Endodermal cell (in vitro differentiated cells): ENCODE results near the gene ME3. TPM values are rescaled to one million over a fixed set of nuclear protein-coding genes. Genes with fewer than 3 reads are reported as not detected.

Experiments
- DNase-seq: peaks from one replicate; pipeline ENCODE4 v3.0.0-alpha.2; 2017
- H3K27ac ChIP-seq: 2 replicates; pipeline ENCODE4 v1.5.1; 2013; ENCODE audit warnings: mild to moderate bottlenecking, low read depth, low read length, moderate library complexity
- H3K27me3 ChIP-seq: 2 replicates; pipeline ENCODE4 v1.6.1; 2013; ENCODE audit warnings: mild to moderate bottlenecking, low read length, moderate library complexity; ENCODE audit not compliant: insufficient read depth, control insufficient read depth, poor library complexity, severe bottlenecking
- H3K36me3 ChIP-seq: 2 replicates; pipeline ENCODE4 v1.7.0; 2013; ENCODE audit warnings: mild to moderate bottlenecking, low read length, moderate library complexity; ENCODE audit not compliant: control insufficient read depth, insufficient read depth
- H3K4me1 ChIP-seq: one replicate; pipeline ENCODE4 v1.7.0; 2013; ENCODE audit warnings: low read length; ENCODE audit not compliant: control insufficient read depth, insufficient read depth
- H3K4me3 ChIP-seq: 2 replicates; pipeline ENCODE4 v1.5.1; 2013; ENCODE audit warnings: mild to moderate bottlenecking, low read length, moderate library complexity
- H3K9ac ChIP-seq: 2 replicates; pipeline ENCODE4 v1.6.1; 2013; ENCODE audit warnings: mild to moderate bottlenecking, low read length, moderate library complexity; ENCODE audit not compliant: poor library complexity, severe bottlenecking; ENCODE audit errors: extremely low read depth
- H3K9me3 ChIP-seq: 2 replicates; pipeline ENCODE4 v1.6.1; 2013; ENCODE audit warnings: mild to moderate bottlenecking, low read length, moderate library complexity; ENCODE audit not compliant: control insufficient read depth
- H3K27ac Mint-ChIP-seq: 2 replicates; pipeline ENCODE4 v1.8.0; 2020; ENCODE audit warnings: mixed read lengths
- H3K27me3 Mint-ChIP-seq: 2 replicates; pipeline ENCODE4 v1.8.0; 2021; ENCODE audit warnings: mild to moderate bottlenecking, mixed read lengths; ENCODE audit not compliant: insufficient read depth
- H3K36me3 Mint-ChIP-seq: 2 replicates; pipeline ENCODE4 v1.8.0; 2020; ENCODE audit warnings: low read depth, mixed read lengths
- H3K4me1 Mint-ChIP-seq: 2 replicates; pipeline ENCODE4 v1.8.0; 2020; ENCODE audit warnings: mixed read lengths
- H3K4me3 Mint-ChIP-seq: 2 replicates; pipeline ENCODE4 v1.8.0; 2020; ENCODE audit warnings: mild to moderate bottlenecking, moderate library complexity, mixed read lengths
- H3K9me3 Mint-ChIP-seq: 2 replicates; pipeline ENCODE4 v1.8.0; 2020; ENCODE audit warnings: mild to moderate bottlenecking, mixed read lengths
- WGBS, 2 experiments: methylation state at CpG; one replicate each; pipeline versions ENCODE4 v1.1.5 to v1.1.7; 2013; ENCODE audit warnings: missing lambda C conversion rate in 2 of 2, mixed read lengths in 1 of 2; ENCODE audit not compliant: insufficient coverage in 1 of 2, insufficient read length in 1 of 2; 5-methylcytosine and 5-hydroxymethylcytosine counted together
- total RNA-seq, 2 donors: library from RNA; stranded (reverse); fragmentation: NEBNext Ultra II Directional in 1 of 2; extraction: Animal tissue kit (Norgen Biotek cat#: 25700) in 1 of 2; gene quantifications; 2 replicates in 1 of 2; 3 replicates in 1 of 2; pipeline ENCODE4 v1.2.1, GENCODE V29; 2021
- TF ChIP-seq, protein P1 (sequence below): fragments of 200-600 bp; sonication (generic); conservative IDR thresholded peaks from 2 replicates; pipeline ENCODE4 v1.5.0; 2021; ENCODE audit warnings: antibody characterized with exemption, mild to moderate bottlenecking

The ME3 gene
- total RNA-seq, 2 donors from 2014 or later: 1.2 to 1.3 TPM

DNA sequence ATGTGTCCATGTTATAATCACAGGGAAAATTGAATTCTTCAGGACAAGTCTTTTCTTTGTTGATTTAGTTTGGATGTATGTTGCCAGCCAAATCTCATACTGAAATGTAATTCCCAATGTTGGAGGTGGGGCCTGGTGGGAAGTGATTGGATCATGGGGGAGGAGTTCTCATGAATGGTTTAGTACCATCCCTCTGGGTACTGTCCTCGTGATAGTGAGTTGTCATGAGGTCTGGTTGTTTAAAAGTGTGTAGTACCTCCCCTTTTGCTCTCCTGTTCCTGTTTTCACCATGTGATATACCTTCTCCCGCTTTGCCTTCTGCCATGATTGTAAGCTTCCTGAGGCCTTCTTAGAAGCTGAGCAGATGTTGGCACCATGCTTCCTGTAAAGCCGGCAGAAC is 197.4 kb downstream of the ME3 start:
- WGBS, 2 experiments: 92 to 100% methylated on average over 1 to 3 of the region's 3 CpGs
- peaks cover 46% of the 10 kb centered on the region for H3K36me3 Mint-ChIP-seq
- Histone ChIP-seq H3K36me3 (peaks cover 40% of the 10 kb centered on the region), H3K4me1 (no peaks in the 10 kb centered on the region), H3K9ac (no peak overlapping the region), H3K27me3 (no peaks in the 10 kb centered on the region), H3K9me3 (peaks cover 15% of the 10 kb centered on the region), H3K4me3 (no peak overlapping the region), H3K27ac (no peak overlapping the region)
- H3K27ac Mint-ChIP-seq: no peak overlapping the region
- H3K4me3 Mint-ChIP-seq: no peak overlapping the region
- H3K4me1 Mint-ChIP-seq: peaks cover 21% of the 10 kb centered on the region
- TF ChIP-seq, protein P1, sequence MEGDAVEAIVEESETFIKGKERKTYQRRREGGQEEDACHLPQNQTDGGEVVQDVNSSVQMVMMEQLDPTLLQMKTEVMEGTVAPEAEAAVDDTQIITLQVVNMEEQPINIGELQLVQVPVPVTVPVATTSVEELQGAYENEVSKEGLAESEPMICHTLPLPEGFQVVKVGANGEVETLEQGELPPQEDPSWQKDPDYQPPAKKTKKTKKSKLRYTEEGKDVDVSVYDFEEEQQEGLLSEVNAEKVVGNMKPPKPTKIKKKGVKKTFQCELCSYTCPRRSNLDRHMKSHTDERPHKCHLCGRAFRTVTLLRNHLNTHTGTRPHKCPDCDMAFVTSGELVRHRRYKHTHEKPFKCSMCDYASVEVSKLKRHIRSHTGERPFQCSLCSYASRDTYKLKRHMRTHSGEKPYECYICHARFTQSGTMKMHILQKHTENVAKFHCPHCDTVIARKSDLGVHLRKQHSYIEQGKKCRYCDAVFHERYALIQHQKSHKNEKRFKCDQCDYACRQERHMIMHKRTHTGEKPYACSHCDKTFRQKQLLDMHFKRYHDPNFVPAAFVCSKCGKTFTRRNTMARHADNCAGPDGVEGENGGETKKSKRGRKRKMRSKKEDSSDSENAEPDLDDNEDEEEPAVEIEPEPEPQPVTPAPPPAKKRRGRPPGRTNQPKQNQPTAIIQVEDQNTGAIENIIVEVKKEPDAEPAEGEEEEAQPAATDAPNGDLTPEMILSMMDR: no peak
- DNase-seq: no peak
- peaks cover 4% of the 10 kb centered on the region for H3K9me3 Mint-ChIP-seq
- H3K27me3 Mint-ChIP-seq: no peaks in the 10 kb centered on the region

DNA sequence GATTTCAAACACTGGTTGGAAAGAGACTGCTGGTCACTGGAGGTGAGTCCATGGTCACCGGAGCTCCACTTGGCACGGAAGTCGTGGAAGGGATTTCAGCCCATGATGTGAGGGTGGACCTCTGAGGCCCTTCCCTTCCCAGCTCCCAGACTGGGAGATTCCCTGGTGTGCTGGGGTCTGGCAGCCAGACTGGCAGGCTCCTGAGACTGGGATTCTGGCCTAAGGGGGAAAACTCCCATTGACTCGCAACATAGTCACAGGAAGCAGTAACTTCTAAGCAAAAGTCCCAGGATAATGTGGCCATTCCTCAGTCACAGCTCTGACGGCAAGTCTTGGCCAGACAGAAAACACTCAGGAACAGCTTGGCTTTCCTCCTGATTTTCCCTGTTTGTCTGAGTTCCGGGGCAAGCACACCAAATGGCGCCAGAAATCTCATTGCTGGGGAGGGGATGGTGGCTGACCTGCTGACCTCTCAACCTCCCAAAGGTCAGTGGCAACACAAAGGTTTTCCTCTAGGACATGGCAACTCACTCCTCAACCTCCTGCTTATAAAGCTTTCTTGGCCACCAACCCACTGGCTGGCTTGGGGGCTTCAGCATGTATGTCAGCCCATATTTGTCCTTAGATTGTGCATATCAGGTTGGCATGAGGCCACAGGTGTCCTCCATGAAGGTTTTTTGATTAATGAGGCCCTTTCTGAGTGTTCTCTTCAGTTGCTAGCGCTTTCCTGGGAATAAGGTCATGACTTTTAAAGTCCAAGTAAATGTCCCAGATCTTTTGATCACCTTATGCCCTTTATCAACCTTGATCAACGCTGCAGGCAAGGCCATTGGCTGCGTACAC is 198.2 kb downstream of the ME3 start:
- no peaks in the 10 kb centered on the region for H3K27me3 ChIP-seq
- H3K9ac ChIP-seq: no peak overlapping the region
- H3K9me3 ChIP-seq: peaks cover 15% of the 10 kb centered on the region
- peaks cover 46% of the 10 kb centered on the region for H3K36me3 Mint-ChIP-seq
- no peak overlapping the region for H3K4me3 ChIP-seq
- no peaks in the 10 kb centered on the region for H3K4me1 ChIP-seq
- H3K36me3 ChIP-seq: peaks cover 47% of the 10 kb centered on the region
- no peak overlapping the region for H3K27ac Mint-ChIP-seq
- H3K4me3 Mint-ChIP-seq: no peak overlapping the region
- WGBS, 2 experiments: 93 to 97% methylated on average over 6 to 10 of the region's 10 CpGs
- peaks cover 4% of the 10 kb centered on the region for H3K9me3 Mint-ChIP-seq
- H3K27me3 Mint-ChIP-seq: no peaks in the 10 kb centered on the region
- no peak overlapping the region for H3K27ac ChIP-seq
- TF ChIP-seq, protein P1: no peak
- no peak for DNase-seq
- peaks cover 23% of the 10 kb centered on the region for H3K4me1 Mint-ChIP-seq

DNA sequence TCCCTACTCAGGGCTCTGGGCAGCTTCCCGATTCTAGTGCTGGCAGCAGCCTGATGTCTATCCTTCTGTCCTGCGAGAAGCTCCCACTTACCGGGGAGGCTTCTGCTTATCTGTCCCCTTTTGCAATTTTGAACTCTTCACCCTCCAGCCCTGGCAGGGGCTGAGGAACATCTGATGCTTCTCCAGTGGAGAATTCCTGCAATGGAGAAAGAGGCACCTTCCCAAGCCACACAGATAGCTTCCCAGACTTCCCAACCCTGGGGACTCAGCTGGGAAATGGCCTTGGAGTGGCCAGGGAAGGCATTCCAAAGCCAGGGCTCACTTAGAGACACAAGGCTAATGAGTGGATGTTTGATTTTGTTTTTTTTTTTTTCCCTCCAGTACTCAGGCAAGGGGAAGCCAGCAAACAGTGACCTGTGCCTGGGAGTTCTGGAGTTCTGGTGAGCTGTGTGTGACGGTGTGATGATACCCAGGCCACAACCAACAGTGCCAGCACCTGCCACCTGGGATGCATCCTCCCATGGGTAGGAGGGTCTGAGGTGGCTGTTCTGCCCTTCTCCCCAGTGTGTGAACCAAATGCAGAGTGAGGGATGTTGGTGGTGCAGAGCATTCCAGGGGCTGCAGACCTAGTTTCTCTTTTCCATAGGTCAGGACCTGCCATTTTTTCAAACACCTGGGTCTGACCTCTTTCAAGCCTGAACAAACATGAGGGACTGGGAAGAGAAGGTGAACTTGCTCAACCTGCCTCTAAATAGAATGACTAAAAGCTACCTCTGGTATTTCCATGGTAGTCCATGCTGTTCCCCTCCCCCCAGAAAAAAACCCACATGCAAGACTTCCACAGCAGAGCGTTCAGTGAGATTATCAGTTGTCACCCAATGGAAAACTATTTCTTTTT is 202.7 kb downstream of the ME3 start:
- 83 to 97% methylated on average over 4 to 5 of the region's 5 CpGs for WGBS, 2 experiments
- H3K27me3 Mint-ChIP-seq: no peaks in the 10 kb centered on the region
- H3K36me3 ChIP-seq: peaks cover 68% of the 10 kb centered on the region
- peaks cover 8% of the 10 kb centered on the region for H3K4me1 Mint-ChIP-seq
- TF ChIP-seq, protein P1: no peak
- no peak overlapping the region for H3K4me3 Mint-ChIP-seq
- no peaks in the 10 kb centered on the region for H3K9me3 Mint-ChIP-seq
- no peak overlapping the region for H3K9ac ChIP-seq
- H3K27ac ChIP-seq: no peak overlapping the region
- peaks cover 52% of the 10 kb centered on the region for H3K36me3 Mint-ChIP-seq
- H3K4me1 ChIP-seq: no peaks in the 10 kb centered on the region
- DNase-seq: no peak
- H3K9me3 ChIP-seq: peaks cover 7% of the 10 kb centered on the region
- H3K27ac Mint-ChIP-seq: no peak overlapping the region
- no peak overlapping the region for H3K4me3 ChIP-seq
- H3K27me3 ChIP-seq: no peaks in the 10 kb centered on the region
